HepG2 (cell line): Measurements from ENCODE around the gene ACTR1A. TPM values are rescaled to one million over a fixed set of nuclear protein-coding genes. Genes with fewer than 3 reads are reported as not detected.

Experiments used
- ARID2 ChIP-seq: sonication (generic); formaldehyde crosslinking; IDR thresholded peaks from 2 replicates; pipeline ENCODE4 v1.8.1; 2022; ENCODE audit warnings: mild to moderate bottlenecking, missing genetic modification reagents, borderline replicate concordance
- CREB1 ChIP-seq, 2 experiments: fragments of 450-650 bp in 1 of 2; IDR thresholded peaks; 2 replicates each; pipeline ENCODE4 v1.6.1; 2016 to 2017; ENCODE audit warnings: control low read depth in 1 of 2, mild to moderate bottlenecking in 1 of 2, missing compliant biosample characterization in 1 of 2, missing genetic modification characterization in 1 of 2
- HOXA9 ChIP-seq: sonication (generic); formaldehyde crosslinking; IDR thresholded peaks from 2 replicates; pipeline ENCODE4 v1.8.1; 2022; ENCODE audit warnings: missing genetic modification reagents, mild to moderate bottlenecking, moderate library complexity, borderline replicate concordance
- IKZF4 ChIP-seq: sonication (generic); formaldehyde crosslinking; IDR thresholded peaks from 2 replicates; pipeline ENCODE4 v1.5.1; 2020; ENCODE audit warnings: borderline replicate concordance, mild to moderate bottlenecking, low read depth, missing genetic modification reagents; ENCODE audit errors: not compliant biosample characterization
- KDM6A ChIP-seq: IDR thresholded peaks from 2 replicates; pipeline ENCODE4 v1.6.1; 2016; ENCODE audit warnings: low read depth
- MAFG ChIP-seq: sonication (generic); formaldehyde crosslinking; IDR thresholded peaks from 2 replicates; pipeline ENCODE4 v1.5.1; 2020; ENCODE audit warnings: mild to moderate bottlenecking, missing genetic modification reagents
- RARA ChIP-seq: IDR thresholded peaks from 2 replicates; pipeline ENCODE4 v1.6.1; 2016; ENCODE audit warnings: missing genetic modification reagents, missing compliant biosample characterization
- WIZ ChIP-seq: sonication (generic); formaldehyde crosslinking; IDR thresholded peaks from 2 replicates; pipeline ENCODE4 v1.5.1; 2020; ENCODE audit warnings: mild to moderate bottlenecking, missing genetic modification reagents
- YY1 ChIP-seq: IDR thresholded peaks from 2 replicates; pipeline ENCODE4 v1.6.1; 2011; ENCODE audit warnings: low read length, low read depth, moderate library complexity, mild to moderate bottlenecking; ENCODE audit not compliant: insufficient read depth, insufficient replicate concordance
- ZEB1 ChIP-seq: IDR thresholded peaks from 2 replicates; pipeline ENCODE4 v1.6.1; 2012; ENCODE audit warnings: mild to moderate bottlenecking, low read depth, inconsistent platforms; ENCODE audit not compliant: insufficient replicate concordance
- ZGPAT ChIP-seq: IDR thresholded peaks from 2 replicates; pipeline ENCODE4 v1.6.1; 2016; ENCODE audit warnings: mild to moderate bottlenecking
- ZHX2 ChIP-seq, 2 experiments: sonication (generic) in 1 of 2; formaldehyde crosslinking in 1 of 2; IDR thresholded peaks; 2 replicates each; pipeline versions ENCODE4 v1.6.1 to v1.9.0; 2014 to 2022; ENCODE audit warnings: antibody characterized with exemption in 1 of 2, borderline replicate concordance in 1 of 2, inconsistent platforms in 1 of 2, low read depth in 1 of 2, missing genetic modification reagents in 1 of 2
- ZNF329 ChIP-seq: sonication (generic); formaldehyde crosslinking; IDR thresholded peaks from 2 replicates; pipeline ENCODE4 v1.9.0; 2021; ENCODE audit warnings: low read depth, mild to moderate bottlenecking, missing genetic modification reagents
- ZNF549 ChIP-seq: sonication (generic); formaldehyde crosslinking; IDR thresholded peaks from 2 replicates; pipeline ENCODE4 v1.5.0; 2020; ENCODE audit warnings: missing genetic modification reagents
- ZNF572 ChIP-seq: sonication (generic); formaldehyde crosslinking; IDR thresholded peaks from 2 replicates; pipeline ENCODE4 v1.5.1; 2020; ENCODE audit warnings: mild to moderate bottlenecking, missing genetic modification reagents
- ZNF607 ChIP-seq: sonication (generic); formaldehyde crosslinking; IDR thresholded peaks from 2 replicates; pipeline ENCODE4 v1.5.1; 2020; ENCODE audit warnings: missing genetic modification reagents, mild to moderate bottlenecking, borderline replicate concordance
- ZNF761 ChIP-seq: sonication (generic); formaldehyde crosslinking; conservative IDR thresholded peaks from 2 replicates; pipeline ENCODE4 v1.4.0; 2020; ENCODE audit warnings: mild to moderate bottlenecking, missing genetic modification reagents
- ZSCAN31 ChIP-seq: sonication (generic); formaldehyde crosslinking; IDR thresholded peaks from 2 replicates; pipeline ENCODE4 v1.5.0; 2020; ENCODE audit warnings: low read depth, mild to moderate bottlenecking, missing genetic modification reagents
- polyA plus RNA-seq, 8 experiments: library from polyadenylated mRNA; depleted of rRNA in 3 of 8; stranded (reverse) in 7 of 8; unstranded in 1 of 8; fragments of >200 nt; fragmentation: Illumina TruSeq in 4 of 8; extraction: Trizol in 4 of 8; gene quantifications; 2 replicates each; pipeline versions ENCODE4 v1.2.1 to v1.2.3, GENCODE V29; 2011 to 2016; ENCODE audit warnings: low read depth in 4 of 8, missing spikeins in 1 of 8, mixed read lengths in 1 of 8; ENCODE audit not compliant: insufficient read depth in 1 of 8
- total RNA-seq, 5 experiments: library from RNA; depleted of rRNA; stranded (reverse); fragments of >200 nt; fragmentation: Illumina TruSeq; extraction: Trizol; gene quantifications; 2 replicates each; pipeline ENCODE4 v1.2.3, GENCODE V29; 2016; ENCODE audit warnings: low read depth in 1 of 5
- TF ChIP-seq, protein P1 (sequence below): sonication (generic); formaldehyde crosslinking; IDR thresholded peaks from 2 replicates; pipeline ENCODE4 v1.5.0; 2020; ENCODE audit warnings: missing genetic modification reagents

Gene ACTR1A
- total and polyA plus RNA-seq, 2 of the 13 experiments (the other 11 are each of a cell fraction or from before 2014, with no cell fraction given), result 59.6 to 62.8 TPM

DNA sequence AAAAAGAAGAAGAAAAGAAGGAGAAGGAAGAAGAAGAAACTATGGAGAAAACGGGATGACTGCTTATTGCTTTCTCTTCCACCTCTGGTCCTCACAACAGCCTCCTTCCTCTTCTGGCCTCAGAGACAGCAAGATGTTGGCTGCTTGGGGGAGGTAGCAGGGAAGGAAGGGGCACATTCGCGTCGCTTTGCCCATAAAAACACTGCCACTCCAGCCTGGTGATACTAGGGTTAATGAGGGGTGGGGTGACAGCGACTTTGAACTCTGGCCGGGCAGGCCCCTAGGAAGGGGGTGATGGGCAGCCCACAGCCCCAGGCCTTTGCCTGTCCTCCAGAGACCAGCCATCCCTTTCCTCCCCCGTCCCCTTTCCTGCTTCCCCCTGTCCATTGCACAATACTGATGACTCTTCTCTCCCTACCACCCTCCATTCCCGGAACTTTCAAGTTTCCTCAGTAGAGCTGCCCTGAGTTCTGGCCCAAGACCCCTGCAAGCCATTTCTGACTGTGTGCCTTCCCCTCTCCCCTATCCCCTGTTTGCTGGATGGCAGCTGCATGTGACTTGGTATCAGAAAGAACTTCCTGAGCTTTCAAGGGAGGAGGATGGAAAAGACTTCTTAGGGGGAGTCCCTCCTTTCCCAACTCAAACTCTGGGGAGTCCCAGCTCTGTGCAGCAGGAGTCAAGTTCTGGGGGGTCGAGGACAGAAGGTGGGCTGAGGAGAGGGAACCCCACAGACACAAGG lies 67.9 kb downstream of the ACTR1A start (continued):
- TF ChIP-seq ZHX2 (IDR thresholded peaks at IDR 0.05; ENCODE audit: low read depth) (no peak), ZHX2 (CRISPR knock-in tag; IDR thresholded peaks at IDR 0.05; ENCODE audit: borderline replicate concordance) (no peak), ZNF761 (CRISPR knock-in tag) (no peak), ZNF607 (CRISPR knock-in tag) (no peak), ZNF572 (CRISPR knock-in tag) (no peak), ZSCAN31 (CRISPR knock-in tag) (no peak), HOXA9 (no peak), KDM6A (no peak; the same call in none of the 2 replicates), IKZF4 (no peak), WIZ (CRISPR knock-in tag) (no peak), RARA (CRISPR knock-in tag) (peak; percentile 56), ZNF549 (CRISPR knock-in tag) (no peak), ARID2 (CRISPR knock-in tag) (no peak), CREB1 (IDR thresholded peaks at IDR 0.05) (no peak), CREB1 (CRISPR knock-in tag; IDR thresholded peaks at IDR 0.05) (peak; percentile 59; the same call in 1 of the 2 replicates), ZNF329 (CRISPR knock-in tag) (no peak), YY1 (peak; percentile 66), MAFG (no peak), ZGPAT (CRISPR knock-in tag) (peak; percentile 27; the same call in 1 of the 2 replicates), ZEB1 (peak; percentile 9)
- TF ChIP-seq, protein P1, sequence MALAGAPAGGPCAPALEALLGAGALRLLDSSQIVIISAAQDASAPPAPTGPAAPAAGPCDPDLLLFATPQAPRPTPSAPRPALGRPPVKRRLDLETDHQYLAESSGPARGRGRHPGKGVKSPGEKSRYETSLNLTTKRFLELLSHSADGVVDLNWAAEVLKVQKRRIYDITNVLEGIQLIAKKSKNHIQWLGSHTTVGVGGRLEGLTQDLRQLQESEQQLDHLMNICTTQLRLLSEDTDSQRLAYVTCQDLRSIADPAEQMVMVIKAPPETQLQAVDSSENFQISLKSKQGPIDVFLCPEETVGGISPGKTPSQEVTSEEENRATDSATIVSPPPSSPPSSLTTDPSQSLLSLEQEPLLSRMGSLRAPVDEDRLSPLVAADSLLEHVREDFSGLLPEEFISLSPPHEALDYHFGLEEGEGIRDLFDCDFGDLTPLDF (CRISPR knock-in tag), result no peak
